Activated effector memory CD4-positive, alpha-beta T cell treated with anti-CD3 and anti-CD28 coated beads, Interleukin-2, amount 50 U/mL, for 16 hours (primary cell): ENCODE results near the gene RABL6.
"Not testable (repeated sequence)": the region's sequence is repeated elsewhere in the genome, so short reads cannot be mapped to it uniquely, and the experiment has no call there.

ENCODE experiments used
- DNase-seq: peaks from one replicate; pipeline ENCODE4 v3.0.0-alpha.2; 2020

Gene RABL6

GRCh38 chr9:136775191-136775590 is 32.6 kb upstream of the RABL6 start:
- DNase-seq: no peak

DNA sequence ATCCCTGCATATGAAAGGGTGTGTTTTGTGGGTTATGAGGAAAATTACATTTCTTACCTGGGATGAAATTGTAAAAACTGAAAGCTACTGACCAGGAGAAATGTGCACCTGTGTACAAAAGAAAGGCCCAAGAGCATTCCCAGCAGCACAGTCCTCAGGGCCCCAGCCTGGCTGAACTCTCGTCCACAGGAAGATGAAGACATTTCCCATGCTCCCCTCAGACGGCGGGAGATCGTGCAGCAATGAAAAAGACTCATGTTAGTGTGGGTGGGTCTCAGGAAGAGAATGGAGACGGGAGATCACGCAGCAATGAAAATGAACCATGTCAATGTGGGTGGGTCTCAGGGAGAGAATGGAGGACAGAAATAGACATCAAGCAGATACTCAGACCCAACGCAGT is 30.8 kb upstream of the RABL6 start:
- no peak for DNase-seq

DNA sequence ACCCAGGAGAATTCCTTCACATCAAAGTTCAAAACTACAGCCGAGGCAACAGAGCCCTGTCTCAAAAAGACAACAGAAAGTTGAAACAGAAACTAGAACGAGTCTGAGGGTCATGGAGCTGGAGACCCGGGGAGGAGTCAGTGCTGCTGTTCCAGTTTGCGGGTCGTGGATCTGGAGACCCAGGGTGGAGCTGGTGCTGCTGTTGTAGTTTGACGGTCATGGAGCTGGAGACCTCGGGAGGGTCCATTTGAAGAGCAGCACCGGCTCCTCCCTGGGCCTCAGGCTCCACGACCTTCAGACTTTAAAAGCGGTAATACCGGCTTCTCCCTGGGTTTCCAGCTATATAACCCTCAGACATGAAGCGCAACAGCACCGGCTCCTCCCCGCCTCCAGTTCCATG is 30.4 kb upstream of the RABL6 start:
- no peak for DNase-seq

DNA sequence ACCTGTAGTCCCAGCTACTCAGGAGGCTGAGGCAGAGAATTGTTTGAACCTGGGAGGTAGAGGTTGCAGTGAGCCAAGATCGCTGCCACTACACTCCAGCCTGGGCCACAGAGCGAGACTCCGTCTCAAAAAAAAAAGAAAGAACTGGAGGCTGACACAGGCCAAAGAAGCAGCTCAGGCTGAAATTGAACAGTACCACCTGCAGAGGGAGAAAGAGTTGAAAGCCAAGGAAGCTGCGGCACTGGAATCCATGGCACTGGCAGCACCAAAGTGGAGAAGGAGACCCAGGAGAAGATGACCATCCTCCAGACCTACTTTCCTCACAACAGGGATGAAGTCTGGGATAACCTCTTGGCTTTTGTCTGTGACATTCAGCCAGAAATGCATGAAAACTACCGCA is 27.9 kb upstream of the RABL6 start:
- no peak for DNase-seq

GRCh38 chr9:136782452-136782851 is 25.3 kb upstream of the RABL6 start:
- DNase-seq: no peak

DNA sequence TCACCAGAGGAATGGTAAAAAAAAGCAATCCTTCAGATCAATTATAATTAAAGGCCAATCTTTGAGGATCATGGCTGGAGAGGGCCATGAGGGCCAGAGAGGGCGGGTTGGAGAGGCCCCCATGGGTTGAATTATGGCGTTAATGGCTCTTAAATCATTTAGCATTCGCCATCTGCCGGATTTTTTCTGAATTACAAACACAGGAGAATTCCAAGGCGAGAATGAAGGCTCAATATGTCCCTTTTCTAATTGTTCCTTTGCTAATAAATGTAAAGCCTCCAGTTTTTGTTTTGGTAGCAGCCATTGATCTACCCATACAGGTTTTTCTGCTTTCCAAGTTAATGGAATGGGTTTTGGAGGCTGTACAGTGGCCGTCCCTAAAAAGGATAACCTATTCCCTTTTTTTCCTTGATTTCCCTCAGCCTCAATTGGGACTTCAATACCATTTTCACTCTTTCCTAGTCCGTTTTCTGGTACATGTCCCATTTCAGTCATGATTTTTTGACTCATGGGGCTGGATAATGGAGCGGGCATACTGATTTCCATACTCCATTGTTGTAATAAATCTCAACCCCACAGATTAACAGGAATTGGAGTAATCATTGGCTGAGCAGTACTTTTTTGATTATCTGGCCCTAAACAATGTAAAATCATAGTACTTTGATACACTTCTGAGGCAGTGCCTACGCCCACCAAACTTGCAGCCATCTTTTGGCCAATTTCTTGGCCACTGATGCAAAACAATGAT is 23.3 kb upstream of the RABL6 start:
- DNase-seq: no peak

GRCh38 chr9:136784997-136785361 is 22.8 kb upstream of the RABL6 start:
- peak; percentile 73 for DNase-seq

GRCh38 chr9:136785565-136786355 is 22.0 kb upstream of the RABL6 start:
- DNase-seq: not testable (repeated sequence)

GRCh38 chr9:136786451-136786850 is 21.3 kb upstream of the RABL6 start:
- DNase-seq: no peak

DNA sequence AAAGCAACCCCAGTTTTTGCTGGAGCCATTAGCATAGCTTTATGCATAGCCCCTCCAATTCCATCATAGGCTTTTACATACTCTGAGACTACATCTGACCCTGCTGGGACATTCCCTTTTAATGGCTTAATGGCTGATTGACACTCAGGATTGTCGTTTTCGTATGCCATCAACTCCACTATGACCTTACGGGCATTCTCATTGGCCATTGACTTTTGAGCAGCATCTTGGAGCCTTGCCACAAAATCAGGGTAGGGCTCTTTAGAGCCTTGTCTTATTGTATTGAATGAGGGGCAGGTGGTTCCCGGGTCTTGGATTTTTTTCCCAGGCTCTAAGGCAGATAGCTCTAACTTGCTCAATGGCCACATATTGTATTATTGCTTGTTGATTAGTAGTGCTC is 20.8 kb upstream of the RABL6 start:
- not testable (repeated sequence) for DNase-seq

- peak; percentile 88 for DNase-seq
Measured at GRCh38 chr9:136787690-136788400, 19.9 kb upstream of the RABL6 start.

GRCh38 chr9:136788644-136789522 is 18.9 kb upstream of the RABL6 start:
- not testable (repeated sequence) for DNase-seq

DNA sequence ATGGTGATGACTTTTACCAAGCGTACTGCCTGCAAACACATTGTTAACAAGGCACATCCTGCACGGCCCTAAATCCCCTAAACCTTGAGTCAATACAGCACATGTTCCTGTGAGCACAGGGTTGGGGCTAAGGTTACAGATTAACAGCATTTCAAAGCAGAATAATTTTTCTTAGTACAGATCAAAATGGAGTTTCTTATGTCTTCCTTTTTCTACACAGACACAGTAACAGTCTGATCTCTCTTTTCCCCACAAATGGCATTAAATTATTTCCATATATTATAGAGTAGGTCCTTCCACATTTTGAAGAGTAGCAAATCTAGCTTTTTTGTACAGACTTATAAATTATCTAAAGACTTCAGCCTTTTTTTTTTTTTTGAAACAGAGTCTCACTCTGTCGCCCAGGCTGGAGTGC is 18.2 kb upstream of the RABL6 start:
- no peak for DNase-seq

GRCh38 chr9:136790640-136791515 is 16.9 kb upstream of the RABL6 start, which contains the start of gene TMEM141:
TMEM141 (plus strand) TSS chr9:136791344; CDS start chr9:136791371, 27 bp downstream.
- DNase-seq: peak; percentile 100

- peak; percentile 89 for DNase-seq
Measured at GRCh38 chr9:136791516-136792276, 16.1 kb upstream of the RABL6 start.

- no peak for DNase-seq
Measured at GRCh38 chr9:136792321-136793085, 15.2 kb upstream of the RABL6 start.

- DNase-seq: no peak
Measured at GRCh38 chr9:136793086-136793946, 14.4 kb upstream of the RABL6 start.

GRCh38 chr9:136794281-136794999 is 13.3 kb upstream of the RABL6 start:
- no peak for DNase-seq
